ENCODE measurements around the gene ZXDC.

ZXDC gene

GRCh38 chr3:126407412-126408044 is 68.2 kb downstream of the ZXDC start:
- peaks cover 59 to 68% of the 10 kb centered on the region in 2 donors for H3K27me3 Mint-ChIP-seq
- H3K36me3 Mint-ChIP-seq (ENCODE audit: insufficient read depth) = no peaks in the 10 kb centered on the region
- no peak overlapping the region for H3K4me3 Mint-ChIP-seq
- no peak for DNase-seq
- no peaks in the 10 kb centered on the region for H3K9me3 Mint-ChIP-seq
- H3K4me1 Mint-ChIP-seq (ENCODE audit: low read depth in 2 of 2) = no peaks in the 10 kb centered on the region
- H3K27ac Mint-ChIP-seq = no peak overlapping the region
- no peak for ATAC-seq (replicated peaks)

GRCh38 chr3:126406389-126407296 is 69.0 kb downstream of the ZXDC start:
- Mint-ChIP-seq H3K27me3 (peaks cover 59 to 69% of the 10 kb centered on the region in 2 donors), H3K4me1 (ENCODE audit: low read depth in 2 of 2) (no peaks in the 10 kb centered on the region), H3K27ac (no peak overlapping the region), H3K9me3 (no peaks in the 10 kb centered on the region), H3K4me3 (no peak overlapping the region), H3K36me3 (ENCODE audit: insufficient read depth) (no peaks in the 10 kb centered on the region)
- ATAC-seq (replicated peaks) (no peak), DNase-seq (no peak)

- ATAC-seq (replicated peaks) = no peak
Measured at GRCh38 chr3:126402666-126403302, 72.9 kb downstream of the ZXDC start.

GRCh38 chr3:126402178-126402577 is 73.5 kb downstream of the ZXDC start:
- H3K27me3 Mint-ChIP-seq = peaks cover 38 to 40% of the 10 kb centered on the region in 2 donors
- no peaks in the 10 kb centered on the region for H3K9me3 Mint-ChIP-seq

More at GRCh38 chr3:126402666-126403302, 72.9 kb downstream of the ZXDC start:
- H3K4me3 Mint-ChIP-seq = no peak overlapping the region
- no peak for DNase-seq
- no peaks in the 10 kb centered on the region for H3K36me3 Mint-ChIP-seq (ENCODE audit: insufficient read depth)
- no peaks in the 10 kb centered on the region for H3K9me3 Mint-ChIP-seq
- no peaks in the 10 kb centered on the region for H3K4me1 Mint-ChIP-seq (ENCODE audit: low read depth in 2 of 2)
- H3K27ac Mint-ChIP-seq = no peak overlapping the region
- H3K27me3 Mint-ChIP-seq = peaks cover 35 to 38% of the 10 kb centered on the region in 2 donors

GRCh38 chr3:126401611-126402160 is 74.0 kb downstream of the ZXDC start:
- H3K27ac Mint-ChIP-seq = no peak overlapping the region
- ATAC-seq (replicated peaks) (no peak), DNase-seq (no peak)
- no peaks in the 10 kb centered on the region for H3K9me3 Mint-ChIP-seq
- no peaks in the 10 kb centered on the region for H3K4me1 Mint-ChIP-seq (ENCODE audit: low read depth in 2 of 2)
- peaks cover 38 to 41% of the 10 kb centered on the region in 2 donors for H3K27me3 Mint-ChIP-seq
- no peaks in the 10 kb centered on the region for H3K36me3 Mint-ChIP-seq (ENCODE audit: insufficient read depth)
- no peak overlapping the region for H3K4me3 Mint-ChIP-seq

More at GRCh38 chr3:126402178-126402577, 73.5 kb downstream of the ZXDC start:
- no peak for ATAC-seq (replicated peaks)
- Mint-ChIP-seq H3K36me3 (ENCODE audit: insufficient read depth) (no peaks in the 10 kb centered on the region), H3K4me3 (no peak overlapping the region), H3K4me1 (ENCODE audit: low read depth in 2 of 2) (no peaks in the 10 kb centered on the region), H3K27ac (no peak overlapping the region)
- no peak for DNase-seq

- Mint-ChIP-seq H3K27ac (no peak overlapping the region), H3K9me3 (no peaks in the 10 kb centered on the region), H3K4me1 (ENCODE audit: low read depth in 2 of 2) (no peaks in the 10 kb centered on the region), H3K27me3 (peaks cover 37 to 44% of the 10 kb centered on the region in 2 donors), H3K4me3 (no peak overlapping the region), H3K36me3 (ENCODE audit: insufficient read depth) (no peaks in the 10 kb centered on the region)
- ATAC-seq (replicated peaks) = no peak
- no peak for DNase-seq
Measured at GRCh38 chr3:126399756-126400155, 75.9 kb downstream of the ZXDC start.

GRCh38 chr3:126399351-126399735 is 76.3 kb downstream of the ZXDC start:
- peaks cover 39 to 46% of the 10 kb centered on the region in 2 donors for H3K27me3 Mint-ChIP-seq
- ATAC-seq (replicated peaks) (no peak), DNase-seq (no peak)
- no peaks in the 10 kb centered on the region for H3K9me3 Mint-ChIP-seq
- H3K4me3 Mint-ChIP-seq = no peak overlapping the region
- H3K36me3 Mint-ChIP-seq (ENCODE audit: insufficient read depth) = no peaks in the 10 kb centered on the region
- no peak overlapping the region for H3K27ac Mint-ChIP-seq
- no peaks in the 10 kb centered on the region for H3K4me1 Mint-ChIP-seq (ENCODE audit: low read depth in 2 of 2)

GRCh38 chr3:126398423-126399350 is 77.0 kb downstream of the ZXDC start:
- ATAC-seq (replicated peaks) = no peak
- Mint-ChIP-seq H3K4me1 (ENCODE audit: low read depth in 2 of 2) (no peaks in the 10 kb centered on the region), H3K27ac (no peak overlapping the region), H3K36me3 (ENCODE audit: insufficient read depth) (no peaks in the 10 kb centered on the region), H3K9me3 (no peaks in the 10 kb centered on the region), H3K27me3 (peaks cover 45 to 52% of the 10 kb centered on the region in 2 donors), H3K4me3 (no peak overlapping the region)
- DNase-seq = no peak

GRCh38 chr3:126397610-126398422 is 77.9 kb downstream of the ZXDC start:
- no peaks in the 10 kb centered on the region for H3K4me1 Mint-ChIP-seq (ENCODE audit: low read depth in 2 of 2)

GRCh38 chr3:126396536-126396935 is 79.2 kb downstream of the ZXDC start:
- Mint-ChIP-seq H3K4me3 (no peak overlapping the region), H3K36me3 (ENCODE audit: insufficient read depth) (no peaks in the 10 kb centered on the region), H3K27ac (no peak overlapping the region), H3K9me3 (no peaks in the 10 kb centered on the region), H3K4me1 (ENCODE audit: low read depth in 2 of 2) (no peaks in the 10 kb centered on the region), H3K27me3 (peaks cover 49 to 56% of the 10 kb centered on the region in 2 donors)
- no peak for ATAC-seq (replicated peaks)
- DNase-seq = no peak

More at GRCh38 chr3:126397610-126398422, 77.9 kb downstream of the ZXDC start:
- Mint-ChIP-seq H3K9me3 (no peaks in the 10 kb centered on the region), H3K27ac (no peak overlapping the region), H3K4me3 (no peak overlapping the region), H3K27me3 (peaks cover 50 to 56% of the 10 kb centered on the region in 2 donors), H3K36me3 (ENCODE audit: insufficient read depth) (no peaks in the 10 kb centered on the region)
- DNase-seq (no peak), ATAC-seq (replicated peaks) (no peak)

GRCh38 chr3:126395846-126396513 is 79.7 kb downstream of the ZXDC start:
- Mint-ChIP-seq H3K4me3 (no peak overlapping the region), H3K9me3 (no peaks in the 10 kb centered on the region), H3K27me3 (peaks cover 50 to 61% of the 10 kb centered on the region in 2 donors)

GRCh38 chr3:126394977-126395321 is 80.7 kb downstream of the ZXDC start:
- no peak for DNase-seq
- no peak for ATAC-seq (replicated peaks)
- Mint-ChIP-seq H3K4me1 (ENCODE audit: low read depth in 2 of 2) (no peaks in the 10 kb centered on the region), H3K27me3 (peaks cover 56 to 71% of the 10 kb centered on the region in 2 donors), H3K9me3 (no peaks in the 10 kb centered on the region), H3K4me3 (no peak overlapping the region), H3K36me3 (ENCODE audit: insufficient read depth) (no peaks in the 10 kb centered on the region), H3K27ac (no peak overlapping the region)

More at GRCh38 chr3:126395846-126396513, 79.7 kb downstream of the ZXDC start:
- DNase-seq (no peak), ATAC-seq (replicated peaks) (no peak)
- Mint-ChIP-seq H3K36me3 (ENCODE audit: insufficient read depth) (no peaks in the 10 kb centered on the region), H3K4me1 (ENCODE audit: low read depth in 2 of 2) (no peaks in the 10 kb centered on the region), H3K27ac (no peak overlapping the region)

All from effector memory CD8-positive, alpha-beta T cell (primary cell).